Peyer's patch (tissue), 4 donors: ENCODE measurements around the gene STARD10.

Source experiments
- CTCF ChIP-seq, 6 experiments: fragments of 450-650 bp in 4 of 6; fragments of 200-600 bp in 2 of 6; sonication (generic) in 1 of 6; IDR thresholded peaks; one replicate each; pipeline ENCODE4 v1.5.1; 2017 to 2019; ENCODE audit warnings: antibody characterized with exemption in 6 of 6, mild to moderate bottlenecking in 3 of 6, moderate library complexity in 1 of 6
- POLR2A ChIP-seq, 2 donors: fragments of 450-650 bp; IDR thresholded peaks; one replicate each; pipeline ENCODE4 v1.5.1; 2017; ENCODE audit warnings: antibody characterized with exemption in 2 of 2, mild to moderate bottlenecking in 2 of 2, moderate library complexity in 2 of 2

- TF ChIP-seq CTCF (IDR thresholded peaks at IDR 0.05): no peak
- no peak for TF ChIP-seq POLR2A (IDR thresholded peaks at IDR 0.05)
Measured at GRCh38 chr11:72742513-72743320, 51.1 kb downstream of the STARD10 start.
